Endothelial cell of umbilical vein (primary cell): ENCODE measurements around the gene PTRH1. TPM values are rescaled to one million over a fixed set of nuclear protein-coding genes. Genes with fewer than 3 reads are reported as not detected.

Source experiments
- BruUV-seq: library from RNA; stranded (reverse); fragments of 400-500 nt; replicated peaks from 2 replicates; lab custom pipeline; 2021; lab: Mats Ljungman, UMichigan
- CTCF ChIA-PET: fragments of 300-600, 350-600 bp; sonication (Branson Sonifier 250); formaldehyde crosslinking; loops from one replicate; lab custom pipeline; 2021; ENCODE audit warnings: antibody characterized with exemption, inconsistent platforms; lab: Charles Lee
- POLR2A ChIA-PET: fragments of 300-600, 350-600 bp; sonication (Branson Sonifier 250); formaldehyde crosslinking; loops from one replicate; lab custom pipeline; 2021; ENCODE audit warnings: antibody characterized with exemption, inconsistent platforms; lab: Charles Lee
- DNase-seq: peaks from one replicate; pipeline ENCODE4 v3.0.0-alpha.2; 2011; ENCODE audit warnings: low read depth, low spot score
- FAIRE-seq: peaks from 2 replicates; lab custom pipeline; 2011; peaks lifted over from hg19 to GRCh38; lab: Jason Lieb, UNC
- H2AFZ ChIP-seq: 2 replicates; pipeline ENCODE4 v1.6.0; 2012; ENCODE audit warnings: low read depth, low read length, control low read depth, inconsistent platforms
- H3K27ac ChIP-seq: 2 replicates; pipeline ENCODE4 v1.5.1; 2011; ENCODE audit warnings: low read depth, mild to moderate bottlenecking, control low read depth, low read length, moderate library complexity; ENCODE audit not compliant: insufficient read depth
- H3K27me3 ChIP-seq, 2 experiments: 2 replicates each; pipeline versions ENCODE4 v1.6.0 to v1.6.1; 2011; ENCODE audit warnings: low read length in 2 of 2, mixed read lengths in 1 of 2; ENCODE audit not compliant: control insufficient read depth in 2 of 2, insufficient read depth in 2 of 2
- H3K36me3 ChIP-seq, 2 experiments: 2 replicates in 1 of 2; 3 replicates in 1 of 2; pipeline ENCODE4 v1.5.1; 2011; ENCODE audit warnings: low read length in 2 of 2, mild to moderate bottlenecking in 1 of 2, moderate library complexity in 1 of 2; ENCODE audit not compliant: control insufficient read depth in 2 of 2, insufficient read depth in 2 of 2; ENCODE audit errors: extremely low read depth in 1 of 2
- H3K4me1 ChIP-seq: 3 replicates; pipeline ENCODE4 v1.5.1; 2011; ENCODE audit warnings: mild to moderate bottlenecking, low read length; ENCODE audit not compliant: control insufficient read depth, insufficient read depth; ENCODE audit errors: extremely low read depth
- H3K4me2 ChIP-seq: 2 replicates; pipeline ENCODE4 v1.6.1; 2011; ENCODE audit warnings: low read length, control low read depth, mixed read lengths; ENCODE audit not compliant: insufficient read depth
- H3K4me3 ChIP-seq, 3 experiments: fragments of 200-600 bp in 1 of 3; sonication (generic), shearing (Covaris generic) in 1 of 3; replicated peaks in 1 of 3; 2 replicates each; pipeline ENCODE4 v1.5.1; 2011 to 2016; ENCODE audit warnings: control low read depth in 3 of 3, low read length in 3 of 3, mild to moderate bottlenecking in 2 of 3, inconsistent platforms in 1 of 3, low read depth in 1 of 3, moderate library complexity in 1 of 3; ENCODE audit not compliant: insufficient read depth in 1 of 3
- H3K79me2 ChIP-seq: 2 replicates; pipeline ENCODE4 v1.6.0; 2012; ENCODE audit warnings: low read length, inconsistent platforms; ENCODE audit not compliant: control insufficient read depth, insufficient read depth
- H3K9ac ChIP-seq: replicated peaks from 2 replicates; pipeline ENCODE3; 2011; ENCODE audit warnings: low read length, control low read depth; ENCODE audit not compliant: insufficient read depth; ENCODE audit errors: extremely low read depth
- H3K9me1 ChIP-seq: replicated peaks from 3 replicates; pipeline ENCODE4 v1.6.0; 2011; ENCODE audit warnings: mild to moderate bottlenecking, low read length; ENCODE audit not compliant: control insufficient read depth, insufficient read depth; ENCODE audit errors: extremely low read depth
- H3K9me3 ChIP-seq: replicated peaks from 2 replicates; pipeline ENCODE4 v1.5.1; 2012; ENCODE audit warnings: low read length, inconsistent platforms; ENCODE audit not compliant: control insufficient read depth, insufficient read depth
- H4K20me1 ChIP-seq: replicated peaks from 2 replicates; pipeline ENCODE3; 2011; ENCODE audit warnings: mild to moderate bottlenecking, low read length; ENCODE audit not compliant: control insufficient read depth, insufficient read depth; ENCODE audit errors: extremely low read depth
- EZH2 ChIP-seq: IDR thresholded peaks from 2 replicates; pipeline ENCODE4 v1.6.1; 2012; ENCODE audit warnings: borderline replicate concordance, low read depth, mild to moderate bottlenecking, moderate library complexity, low read length, inconsistent platforms; ENCODE audit not compliant: severe bottlenecking
- FOS ChIP-seq: IDR thresholded peaks from 2 replicates; pipeline ENCODE4 v1.6.1; 2011; ENCODE audit warnings: mild to moderate bottlenecking, low read length, moderate library complexity, borderline replicate concordance; ENCODE audit not compliant: insufficient read depth
- GATA2 ChIP-seq: IDR thresholded peaks from 2 replicates; pipeline ENCODE4 v1.7.0; 2011; ENCODE audit warnings: low read depth, mild to moderate bottlenecking, moderate library complexity, mixed read lengths, low read length; ENCODE audit not compliant: insufficient read length, insufficient read depth
- JUN ChIP-seq: IDR thresholded peaks from 2 replicates; pipeline ENCODE4 v1.6.1; 2011; ENCODE audit warnings: borderline replicate concordance, low read depth; ENCODE audit not compliant: insufficient read length, insufficient read depth
- MYC ChIP-seq: IDR thresholded peaks from one replicate; pipeline ENCODE4 v1.6.1; 2011; ENCODE audit warnings: mild to moderate bottlenecking, low read depth, low read length
- POLR2A ChIP-seq: IDR thresholded peaks from 2 replicates; pipeline ENCODE4 v1.6.1; 2012; ENCODE audit warnings: low read depth, mild to moderate bottlenecking, control low read depth, low read length
- POLR2AphosphoS5 ChIP-seq: IDR thresholded peaks from 2 replicates; pipeline ENCODE4 v1.6.1; 2012; ENCODE audit warnings: low read depth, mild to moderate bottlenecking, control low read depth, low read length, moderate library complexity; ENCODE audit not compliant: insufficient read depth
- dilution Hi-C: fragments of 300-500 bp; cut with MboI; formaldehyde crosslinking; loops from one replicate; pipeline ENCODE4 v1.15.0; 2019; ENCODE audit warnings: low sequenced_read_pairs; ENCODE audit not compliant: extremely low pct_ligation_motif_present
- intact Hi-C: fragments of 100-400 bp; cut with micrococcal nuclease; formaldehyde crosslinking; loops from one replicate; pipeline ENCODE4 v1.10.0; 2022
- polyA plus RNA-seq, 4 experiments: library from polyadenylated mRNA; depleted of rRNA in 3 of 4; stranded (reverse) in 3 of 4; unstranded in 1 of 4; fragments of >200 nt; gene quantifications; 2 replicates each; pipeline versions ENCODE4 v1.2.1 to v1.2.3, GENCODE V29; 2011 to 2012; ENCODE audit warnings: missing spikeins in 1 of 4
- total RNA-seq: library from RNA; stranded (reverse); gene quantifications from 2 replicates; pipeline ENCODE4 v1.2.3, GENCODE V29; 2021
- TF ChIP-seq, protein P1 (sequence below): IDR thresholded peaks from 2 replicates; pipeline ENCODE4 v1.6.1; 2011; ENCODE audit not compliant: insufficient read depth, insufficient read length
- TF ChIP-seq, protein P2 (sequence below), 2 donors: IDR thresholded peaks; 1 replicate in 1 of 2; 2 replicates in 1 of 2; pipeline ENCODE4 v1.5.1; 2011; ENCODE audit warnings: low read length in 2 of 2, mild to moderate bottlenecking in 2 of 2, moderate library complexity in 2 of 2, control low read depth in 1 of 2, inconsistent platforms in 1 of 2, low read depth in 1 of 2; ENCODE audit not compliant: insufficient read depth in 1 of 2; ENCODE audit errors: extremely low read depth in 1 of 2

PTRH1 gene
- total and polyA plus RNA-seq, 2 donors (not counting 3 experiments of a cell fraction or from before 2014, with no cell fraction given): 25.1 to 52.2 TPM

DNA sequence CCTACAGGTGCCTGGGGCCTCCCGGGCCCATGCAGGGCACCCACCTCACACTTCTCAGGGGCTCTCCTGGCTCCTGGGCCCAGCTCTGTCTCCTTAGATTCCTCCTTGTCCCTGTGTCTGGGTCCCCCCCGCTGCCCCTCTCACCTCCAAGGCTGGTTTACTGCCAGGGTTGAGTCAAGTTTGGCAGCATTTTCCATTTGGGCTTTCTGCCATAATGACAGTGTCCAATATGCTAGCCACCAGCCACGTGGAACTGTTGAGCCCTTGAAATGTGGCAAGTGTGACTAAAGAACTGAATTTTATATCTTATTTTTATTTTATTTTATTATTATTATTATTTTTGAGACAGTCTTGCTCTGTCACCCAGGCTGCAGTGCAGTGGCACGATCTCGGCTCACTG is 2.3 kb upstream of the PTRH1 start:
- dilution Hi-C loops (no loop called here), intact Hi-C loops (loop anchor here (5.0 kb wide), 2 partner anchors 105 to 490 kb away; partner anchors contain the start of gene STXBP1)
- H3K9me1 ChIP-seq: no peaks in the 10 kb centered on the region
- no peaks in the 10 kb centered on the region for H3K36me3 ChIP-seq
- no TSS peak for BruUV-seq
- ChIA-PET POLR2A (no interaction called here), CTCF (no interaction called here)
- H2AFZ ChIP-seq: no peak overlapping the region
- H3K27me3 ChIP-seq: no peaks in the 10 kb centered on the region
- no peak overlapping the region for H3K4me3 ChIP-seq
- H3K79me2 ChIP-seq: peaks cover 5% of the 10 kb centered on the region
- H3K9ac ChIP-seq: no peak overlapping the region
- H4K20me1 ChIP-seq: no peaks in the 10 kb centered on the region
- no peak overlapping the region for H3K27ac ChIP-seq
- TF ChIP-seq POLR2A: no peak
- TF ChIP-seq POLR2AphosphoS5: no peak
- TF ChIP-seq, protein P1, sequence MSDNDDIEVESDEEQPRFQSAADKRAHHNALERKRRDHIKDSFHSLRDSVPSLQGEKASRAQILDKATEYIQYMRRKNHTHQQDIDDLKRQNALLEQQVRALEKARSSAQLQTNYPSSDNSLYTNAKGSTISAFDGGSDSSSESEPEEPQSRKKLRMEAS: no peak
- TF ChIP-seq FOS: no peak
- no peak for TF ChIP-seq JUN
- TF ChIP-seq GATA2: no peak
- TF ChIP-seq, protein P2, sequence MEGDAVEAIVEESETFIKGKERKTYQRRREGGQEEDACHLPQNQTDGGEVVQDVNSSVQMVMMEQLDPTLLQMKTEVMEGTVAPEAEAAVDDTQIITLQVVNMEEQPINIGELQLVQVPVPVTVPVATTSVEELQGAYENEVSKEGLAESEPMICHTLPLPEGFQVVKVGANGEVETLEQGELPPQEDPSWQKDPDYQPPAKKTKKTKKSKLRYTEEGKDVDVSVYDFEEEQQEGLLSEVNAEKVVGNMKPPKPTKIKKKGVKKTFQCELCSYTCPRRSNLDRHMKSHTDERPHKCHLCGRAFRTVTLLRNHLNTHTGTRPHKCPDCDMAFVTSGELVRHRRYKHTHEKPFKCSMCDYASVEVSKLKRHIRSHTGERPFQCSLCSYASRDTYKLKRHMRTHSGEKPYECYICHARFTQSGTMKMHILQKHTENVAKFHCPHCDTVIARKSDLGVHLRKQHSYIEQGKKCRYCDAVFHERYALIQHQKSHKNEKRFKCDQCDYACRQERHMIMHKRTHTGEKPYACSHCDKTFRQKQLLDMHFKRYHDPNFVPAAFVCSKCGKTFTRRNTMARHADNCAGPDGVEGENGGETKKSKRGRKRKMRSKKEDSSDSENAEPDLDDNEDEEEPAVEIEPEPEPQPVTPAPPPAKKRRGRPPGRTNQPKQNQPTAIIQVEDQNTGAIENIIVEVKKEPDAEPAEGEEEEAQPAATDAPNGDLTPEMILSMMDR (IDR thresholded peaks at IDR 0.05; ENCODE audit: extremely low read depth in 1 of 2, insufficient read depth in 1 of 2, low read depth in 1 of 2, low read length in 2 of 2): no peak
- no peak for TF ChIP-seq EZH2
- TF ChIP-seq MYC: no peak
- DNase-seq (no peak), FAIRE-seq (no peak)
- no peaks in the 10 kb centered on the region for H3K9me3 ChIP-seq
- no peak overlapping the region for H3K4me2 ChIP-seq
- peaks cover 5% of the 10 kb centered on the region for H3K4me1 ChIP-seq
